Smooth muscle cell (in vitro differentiated cells): Measurements from ENCODE around the gene FAM174C. TPM values are rescaled to one million over a fixed set of nuclear protein-coding genes. Genes with fewer than 3 reads are reported as not detected.

ENCODE experiments used
- DNase-seq: peaks from one replicate; lab custom pipeline; 2025; ENCODE audit not compliant: unreplicated experiment; lab: John Stamatoyannopoulos, UW
- H2AFZ ChIP-seq: fragments of 200-600 bp; sonication (generic); 2 replicates; pipeline ENCODE4 v1.6.0; 2016; ENCODE audit warnings: antibody characterized with exemption, low read depth, mild to moderate bottlenecking
- H3F3A ChIP-seq: fragments of 200-600 bp; sonication (generic); 2 replicates; pipeline ENCODE4 v1.6.0; 2017; ENCODE audit warnings: antibody characterized with exemption, low read depth
- H3K27ac ChIP-seq: fragments of 200-600 bp; sonication (generic); 2 replicates; pipeline ENCODE4 v1.5.1; 2016; ENCODE audit warnings: low read depth, mild to moderate bottlenecking
- H3K27me3 ChIP-seq: fragments of 200-600 bp; sonication (generic); 2 replicates; pipeline ENCODE4 v1.6.1; 2016; ENCODE audit warnings: low read depth, mild to moderate bottlenecking
- H3K36me3 ChIP-seq: fragments of 200-600 bp; sonication (generic); 2 replicates; pipeline ENCODE4 v1.5.1; 2016; ENCODE audit warnings: low read depth
- H3K4me1 ChIP-seq: fragments of 200-600 bp; sonication (generic); 2 replicates; pipeline ENCODE4 v1.5.1; 2016; ENCODE audit warnings: low read depth
- H3K4me2 ChIP-seq: fragments of 200-600 bp; sonication (generic); 2 replicates; pipeline ENCODE4 v1.6.0; 2016; ENCODE audit warnings: mild to moderate bottlenecking
- H3K4me3 ChIP-seq: fragments of 200-600 bp; sonication (generic); 2 replicates; pipeline ENCODE4 v1.5.1; 2016; ENCODE audit warnings: mild to moderate bottlenecking
- H3K79me2 ChIP-seq: fragments of 200-600 bp; sonication (generic); 2 replicates; pipeline ENCODE4 v1.6.0; 2016; ENCODE audit warnings: low read depth, mild to moderate bottlenecking
- H3K9ac ChIP-seq: fragments of 200-600 bp; sonication (generic); 2 replicates; pipeline ENCODE4 v1.6.0; 2016; ENCODE audit warnings: low read depth
- H3K9me3 ChIP-seq: fragments of 200-600 bp; sonication (generic); replicated peaks from 2 replicates; pipeline ENCODE4 v1.5.1; 2016; ENCODE audit warnings: low read depth
- H4K20me1 ChIP-seq: fragments of 200-600 bp; sonication (generic); 2 replicates; pipeline ENCODE4 v1.6.0; 2016; ENCODE audit warnings: low read depth
- WGBS: methylation state at CpG from one replicate; pipeline ENCODE4 v1.1.7; 2016; ENCODE audit warnings: low lambda C conversion rate; 5-methylcytosine and 5-hydroxymethylcytosine counted together
- polyA plus RNA-seq: library from polyadenylated mRNA; unstranded; fragments of >200 nt; fragmentation: Nextera tagmentation; extraction: Ambion mirVana; gene quantifications from 2 replicates; pipeline ENCODE4 v1.2.1, GENCODE V29; 2016
- total RNA-seq: library from RNA; depleted of rRNA; stranded (reverse); fragments of >200 nt; gene quantifications from 2 replicates; pipeline ENCODE4 v1.2.3, GENCODE V29; 2014
- TF ChIP-seq, protein P1 (sequence below): fragments of 200-600 bp; sonication (generic); IDR thresholded peaks from 2 replicates; pipeline ENCODE4 v1.5.1; 2017; ENCODE audit warnings: borderline replicate concordance, mild to moderate bottlenecking, antibody characterized with exemption; ENCODE audit not compliant: insufficient read depth, poor library complexity, severe bottlenecking

FAM174C gene
- total and polyA plus RNA-seq, 2 experiments from 2014 or later: 41.5 to 75.6 TPM

DNA sequence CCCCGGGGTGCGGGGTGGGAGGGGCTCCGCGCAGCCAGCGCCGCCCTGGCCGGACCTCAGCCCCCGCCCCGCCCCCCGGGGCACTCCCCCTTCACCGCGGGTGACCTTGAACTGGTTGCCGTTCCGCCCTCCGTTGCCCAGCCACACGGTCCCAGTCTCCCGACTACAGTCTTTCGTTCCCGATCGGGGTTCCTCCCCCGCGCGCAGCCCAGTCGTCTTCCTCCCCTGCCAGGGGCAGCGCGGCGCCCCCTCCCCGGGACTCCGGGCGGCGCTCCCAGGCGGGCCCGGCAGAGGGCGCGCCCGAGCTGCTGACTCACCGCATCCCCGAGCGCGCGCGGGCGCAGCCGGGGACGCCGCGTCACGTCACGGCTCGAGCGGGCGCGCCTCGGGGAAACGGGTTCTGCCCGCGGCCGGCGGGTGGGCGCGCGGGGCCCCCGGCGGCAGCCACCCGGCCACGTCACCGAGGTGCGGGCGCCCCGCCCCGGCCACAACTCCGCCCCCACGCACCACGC lies 26.5 kb upstream of the FAM174C start:
- Histone ChIP-seq H2AFZ (no peak overlapping the region), H3K9ac (peak overlapping the region; percentile 98), H3K4me3 (peak overlapping the region; percentile 99), H3K27me3 (no peaks in the 10 kb centered on the region), H3K4me1 (peaks cover 6% of the 10 kb centered on the region), H3K36me3 (no peaks in the 10 kb centered on the region), H4K20me1 (peaks cover 47% of the 10 kb centered on the region), H3K27ac (peak overlapping the region; percentile 99), H3K4me2 (peak overlapping the region; percentile 93), H3K79me2 (peaks cover 36% of the 10 kb centered on the region), H3K9me3 (no peaks in the 10 kb centered on the region), H3F3A (peaks cover 22% of the 10 kb centered on the region)
- TF ChIP-seq, protein P1, sequence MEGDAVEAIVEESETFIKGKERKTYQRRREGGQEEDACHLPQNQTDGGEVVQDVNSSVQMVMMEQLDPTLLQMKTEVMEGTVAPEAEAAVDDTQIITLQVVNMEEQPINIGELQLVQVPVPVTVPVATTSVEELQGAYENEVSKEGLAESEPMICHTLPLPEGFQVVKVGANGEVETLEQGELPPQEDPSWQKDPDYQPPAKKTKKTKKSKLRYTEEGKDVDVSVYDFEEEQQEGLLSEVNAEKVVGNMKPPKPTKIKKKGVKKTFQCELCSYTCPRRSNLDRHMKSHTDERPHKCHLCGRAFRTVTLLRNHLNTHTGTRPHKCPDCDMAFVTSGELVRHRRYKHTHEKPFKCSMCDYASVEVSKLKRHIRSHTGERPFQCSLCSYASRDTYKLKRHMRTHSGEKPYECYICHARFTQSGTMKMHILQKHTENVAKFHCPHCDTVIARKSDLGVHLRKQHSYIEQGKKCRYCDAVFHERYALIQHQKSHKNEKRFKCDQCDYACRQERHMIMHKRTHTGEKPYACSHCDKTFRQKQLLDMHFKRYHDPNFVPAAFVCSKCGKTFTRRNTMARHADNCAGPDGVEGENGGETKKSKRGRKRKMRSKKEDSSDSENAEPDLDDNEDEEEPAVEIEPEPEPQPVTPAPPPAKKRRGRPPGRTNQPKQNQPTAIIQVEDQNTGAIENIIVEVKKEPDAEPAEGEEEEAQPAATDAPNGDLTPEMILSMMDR: peak; percentile 89
- DNase-seq: peak; percentile 97
- WGBS: 0% methylated on average over 3 of the region's 74 CpGs

DNA sequence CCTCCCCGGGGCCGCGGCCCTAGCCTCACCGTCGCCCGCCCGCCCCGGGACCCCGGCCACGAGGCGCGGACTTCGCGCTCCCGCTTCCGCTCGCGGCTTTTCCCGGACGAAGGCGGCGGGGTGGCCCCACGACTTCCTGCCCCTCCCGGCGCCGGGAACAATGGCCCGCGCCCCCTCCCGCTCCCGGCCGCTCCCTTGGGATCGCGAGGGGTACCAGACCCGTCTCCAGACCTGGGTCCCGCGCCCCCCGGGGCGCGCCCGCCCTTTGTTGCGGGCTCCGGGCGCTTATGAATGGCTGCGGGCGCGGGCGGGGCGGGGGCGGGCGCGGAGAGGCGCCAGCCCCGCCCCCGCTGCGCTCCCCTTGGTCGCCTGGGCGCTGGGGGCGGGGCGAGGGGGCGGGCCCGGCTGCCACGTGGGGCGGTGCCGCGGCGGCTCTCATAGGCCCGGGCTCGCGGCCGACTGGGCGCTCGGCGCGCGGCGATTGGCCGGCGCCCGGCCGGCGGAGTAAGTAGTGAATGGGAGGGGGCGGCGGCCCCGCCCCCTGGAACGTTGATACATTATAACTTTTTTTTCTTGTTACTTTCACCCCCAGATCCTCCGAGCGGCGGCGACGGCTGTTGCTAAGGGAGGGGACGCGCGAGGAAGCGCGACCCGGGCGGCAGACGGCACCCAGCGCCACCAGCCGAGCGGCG lies 25.9 kb upstream of the FAM174C start:
- H3K9me3 ChIP-seq: no peaks in the 10 kb centered on the region
- peaks cover 28% of the 10 kb centered on the region for H3F3A ChIP-seq
- H3K27me3 ChIP-seq: no peaks in the 10 kb centered on the region
- peak overlapping the region; percentile 99 for H3K4me3 ChIP-seq
- peak overlapping the region; percentile 98 for H3K9ac ChIP-seq
- no peaks in the 10 kb centered on the region for H3K36me3 ChIP-seq
- peak overlapping the region; percentile 99 for H3K27ac ChIP-seq
- peaks cover 43% of the 10 kb centered on the region for H3K79me2 ChIP-seq
- DNase-seq: peak; percentile 94
- TF ChIP-seq, protein P1: no peak
- H4K20me1 ChIP-seq: peaks cover 49% of the 10 kb centered on the region
- WGBS: under 1% methylated on average over 38 of the region's 102 CpGs
- H2AFZ ChIP-seq: no peak overlapping the region
- H3K4me2 ChIP-seq: peak overlapping the region; percentile 99
- H3K4me1 ChIP-seq: peaks cover 7% of the 10 kb centered on the region

DNA sequence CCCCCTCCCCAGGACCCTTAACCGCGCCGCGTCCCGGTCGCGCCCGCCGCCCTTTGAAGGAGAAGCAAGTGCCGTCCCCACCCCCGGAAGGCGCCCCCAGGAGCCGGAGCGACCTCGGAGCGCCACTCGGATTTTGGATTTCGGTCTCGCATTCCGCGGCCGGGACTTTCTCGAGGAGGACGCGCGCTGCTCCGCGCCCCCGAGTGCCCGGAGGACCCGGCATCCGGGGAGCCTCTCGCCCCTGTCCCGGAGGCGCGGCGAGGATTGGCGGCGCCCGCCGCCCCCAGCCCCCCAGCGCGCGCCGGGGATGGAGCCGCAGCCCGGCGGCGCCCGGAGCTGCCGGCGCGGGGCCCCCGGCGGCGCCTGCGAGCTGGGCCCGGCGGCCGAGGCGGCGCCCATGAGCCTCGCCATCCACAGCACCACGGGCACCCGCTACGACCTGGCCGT lies 25.3 kb upstream of the FAM174C start:
- peak overlapping the region; percentile 99 for H3K4me3 ChIP-seq
- no peak for DNase-seq
- peaks cover 7% of the 10 kb centered on the region for H3K4me1 ChIP-seq
- no peaks in the 10 kb centered on the region for H3K27me3 ChIP-seq
- peak overlapping the region; percentile 99 for H3K4me2 ChIP-seq
- H3K9ac ChIP-seq: peak overlapping the region; percentile 95
- peaks cover 34% of the 10 kb centered on the region for H3F3A ChIP-seq
- H3K9me3 ChIP-seq: no peaks in the 10 kb centered on the region
- H4K20me1 ChIP-seq: peaks cover 50% of the 10 kb centered on the region
- no peak overlapping the region for H2AFZ ChIP-seq
- no peaks in the 10 kb centered on the region for H3K36me3 ChIP-seq
- under 1% methylated on average over 32 of the region's 67 CpGs for WGBS
- TF ChIP-seq, protein P1: no peak
- peak overlapping the region; percentile 97 for H3K27ac ChIP-seq
- H3K79me2 ChIP-seq: peaks cover 48% of the 10 kb centered on the region
